Measurements from ENCODE around the gene EEF2K. TPM values are rescaled to one million over a fixed set of nuclear protein-coding genes. Genes with fewer than 3 reads are reported as not detected.

Gene EEF2K
- total and polyA plus RNA-seq, 2 donors, result 5.8 to 8.6 TPM

GRCh38 chr16:22250522-22250921 is 44.4 kb downstream of the EEF2K start:
- 99% methylated on average over 6 of the region's 6 CpGs for WGBS
- DNase-seq (ENCODE audit: low read depth in 6 of 9, low spot score in 9 of 9), result no peak
- H3K4me1 ChIP-seq (ENCODE audit: control insufficient read depth in 2 of 2, insufficient read depth in 2 of 2, low read length in 2 of 2), result no peaks in the 10 kb centered on the region

GRCh38 chr16:22252317-22252716 is 46.2 kb downstream of the EEF2K start:
- H3K4me1 ChIP-seq (ENCODE audit: control insufficient read depth in 2 of 2, insufficient read depth in 2 of 2, low read length in 2 of 2), result no peaks in the 10 kb centered on the region
- H3K9me3 ChIP-seq (ENCODE audit: control insufficient read depth in 2 of 2, insufficient read depth in 1 of 2, low read length in 1 of 2), result peaks cover 0 to 3% of the 10 kb centered on the region in 2 donors
- WGBS, result 97% methylated on average over 5 of the region's 5 CpGs
- no peak for DNase-seq (ENCODE audit: low read depth in 6 of 9, low spot score in 9 of 9)
- no peak overlapping the region for H3K4me3 ChIP-seq (ENCODE audit: low read length in 2 of 2)
- H3K27me3 ChIP-seq (ENCODE audit: control insufficient read depth in 2 of 2, insufficient read depth in 1 of 2, low read length in 1 of 2), result no peaks in the 10 kb centered on the region
- H3K36me3 ChIP-seq (ENCODE audit: control insufficient read depth in 2 of 2, insufficient read depth in 2 of 2, low read length in 1 of 2), result peaks cover 14 to 19% of the 10 kb centered on the region in 2 donors
- H3K27ac ChIP-seq (ENCODE audit: low read depth in 1 of 2, low read length in 1 of 2), result no peak overlapping the region

More at GRCh38 chr16:22250522-22250921, 44.4 kb downstream of the EEF2K start:
- Histone ChIP-seq H3K4me3 (ENCODE audit: low read length in 2 of 2) (no peak overlapping the region), H3K27me3 (ENCODE audit: control insufficient read depth in 2 of 2, insufficient read depth in 1 of 2, low read length in 1 of 2) (no peaks in the 10 kb centered on the region), H3K9me3 (ENCODE audit: control insufficient read depth in 2 of 2, insufficient read depth in 1 of 2, low read length in 1 of 2) (peaks cover 0 to 3% of the 10 kb centered on the region in 2 donors), H3K27ac (ENCODE audit: low read depth in 1 of 2, low read length in 1 of 2) (no peak overlapping the region), H3K36me3 (ENCODE audit: control insufficient read depth in 2 of 2, insufficient read depth in 2 of 2, low read length in 1 of 2) (peaks cover 6 to 11% of the 10 kb centered on the region in 2 donors)

- H3K27me3 ChIP-seq (ENCODE audit: control insufficient read depth in 2 of 2, insufficient read depth in 1 of 2, low read length in 1 of 2), result no peaks in the 10 kb centered on the region
- WGBS, result 99% methylated on average over 5 of the region's 5 CpGs
- H3K27ac ChIP-seq (ENCODE audit: low read depth in 1 of 2, low read length in 1 of 2), result no peak overlapping the region
- peaks cover 20 to 28% of the 10 kb centered on the region in 2 donors for H3K36me3 ChIP-seq (ENCODE audit: control insufficient read depth in 2 of 2, insufficient read depth in 2 of 2, low read length in 1 of 2)
- no peaks in the 10 kb centered on the region for H3K4me1 ChIP-seq (ENCODE audit: control insufficient read depth in 2 of 2, insufficient read depth in 2 of 2, low read length in 2 of 2)
- DNase-seq (ENCODE audit: low read depth in 6 of 9, low spot score in 9 of 9), result no peak
- H3K9me3 ChIP-seq (ENCODE audit: control insufficient read depth in 2 of 2, insufficient read depth in 1 of 2, low read length in 1 of 2), result peaks cover 0 to 3% of the 10 kb centered on the region in 2 donors
- no peak overlapping the region for H3K4me3 ChIP-seq (ENCODE audit: low read length in 2 of 2)
These were observed 47.2 kb downstream of the EEF2K start for GRCh38 chr16:22253272-22253671.

- no peaks in the 10 kb centered on the region for H3K4me1 ChIP-seq (ENCODE audit: control insufficient read depth in 2 of 2, insufficient read depth in 2 of 2, low read length in 2 of 2)
- H3K9me3 ChIP-seq (ENCODE audit: control insufficient read depth in 2 of 2, insufficient read depth in 1 of 2, low read length in 1 of 2), result peaks cover 3 to 7% of the 10 kb centered on the region in 2 donors
- H3K27me3 ChIP-seq (ENCODE audit: control insufficient read depth in 2 of 2, insufficient read depth in 1 of 2, low read length in 1 of 2), result no peaks in the 10 kb centered on the region
- peaks cover 25 to 36% of the 10 kb centered on the region in 2 donors for H3K36me3 ChIP-seq (ENCODE audit: control insufficient read depth in 2 of 2, insufficient read depth in 2 of 2, low read length in 1 of 2)
- H3K4me3 ChIP-seq (ENCODE audit: low read length in 2 of 2), result no peak overlapping the region
- WGBS, result 96% methylated on average over 1 of the region's 1 CpG
- no peak for DNase-seq (ENCODE audit: low read depth in 6 of 9, low spot score in 9 of 9)
- no peak overlapping the region for H3K27ac ChIP-seq (ENCODE audit: low read depth in 1 of 2, low read length in 1 of 2)
These were observed 49.3 kb downstream of the EEF2K start for GRCh38 chr16:22255335-22255734.

GRCh38 chr16:22257440-22257839 is 51.4 kb downstream of the EEF2K start:
- H3K4me3 ChIP-seq (ENCODE audit: low read length in 2 of 2), result no peak overlapping the region
- peaks cover 3 to 10% of the 10 kb centered on the region in 2 donors for H3K9me3 ChIP-seq (ENCODE audit: control insufficient read depth in 2 of 2, insufficient read depth in 1 of 2, low read length in 1 of 2)
- H3K36me3 ChIP-seq (ENCODE audit: control insufficient read depth in 2 of 2, insufficient read depth in 2 of 2, low read length in 1 of 2), result peaks cover 29 to 41% of the 10 kb centered on the region in 2 donors
- H3K4me1 ChIP-seq (ENCODE audit: control insufficient read depth in 2 of 2, insufficient read depth in 2 of 2, low read length in 2 of 2), result no peaks in the 10 kb centered on the region
- no peak for DNase-seq (ENCODE audit: low read depth in 6 of 9, low spot score in 9 of 9)
- H3K27me3 ChIP-seq (ENCODE audit: control insufficient read depth in 2 of 2, insufficient read depth in 1 of 2, low read length in 1 of 2), result no peaks in the 10 kb centered on the region
- H3K27ac ChIP-seq (ENCODE audit: low read depth in 1 of 2, low read length in 1 of 2), result no peak overlapping the region
- 98% methylated on average over 13 of the region's 13 CpGs for WGBS

- Histone ChIP-seq H3K27me3 (ENCODE audit: control insufficient read depth in 2 of 2, insufficient read depth in 1 of 2, low read length in 1 of 2) (no peaks in the 10 kb centered on the region), H3K4me3 (ENCODE audit: low read length in 2 of 2) (no peak overlapping the region), H3K9me3 (ENCODE audit: control insufficient read depth in 2 of 2, insufficient read depth in 1 of 2, low read length in 1 of 2) (peaks cover 0 to 10% of the 10 kb centered on the region in 2 donors), H3K4me1 (ENCODE audit: control insufficient read depth in 2 of 2, insufficient read depth in 2 of 2, low read length in 2 of 2) (peaks cover 2 to 4% of the 10 kb centered on the region in 2 donors), H3K27ac (ENCODE audit: low read depth in 1 of 2, low read length in 1 of 2) (no peak overlapping the region), H3K36me3 (ENCODE audit: control insufficient read depth in 2 of 2, insufficient read depth in 2 of 2, low read length in 1 of 2) (peaks cover 23 to 30% of the 10 kb centered on the region in 2 donors)
- DNase-seq (ENCODE audit: low read depth in 6 of 9, low spot score in 9 of 9), result no peak
- 96% methylated on average over 3 of the region's 3 CpGs for WGBS
These were observed 54.4 kb downstream of the EEF2K start for GRCh38 chr16:22260490-22260889.

- Histone ChIP-seq H3K27me3 (ENCODE audit: control insufficient read depth in 2 of 2, insufficient read depth in 1 of 2, low read length in 1 of 2) (no peaks in the 10 kb centered on the region), H3K27ac (ENCODE audit: low read depth in 1 of 2, low read length in 1 of 2) (no peak overlapping the region), H3K9me3 (ENCODE audit: control insufficient read depth in 2 of 2, insufficient read depth in 1 of 2, low read length in 1 of 2) (peaks cover 0 to 10% of the 10 kb centered on the region in 2 donors), H3K4me1 (ENCODE audit: control insufficient read depth in 2 of 2, insufficient read depth in 2 of 2, low read length in 2 of 2) (peaks cover 2 to 4% of the 10 kb centered on the region in 2 donors), H3K4me3 (ENCODE audit: low read length in 2 of 2) (no peak overlapping the region), H3K36me3 (ENCODE audit: control insufficient read depth in 2 of 2, insufficient read depth in 2 of 2, low read length in 1 of 2) (peaks cover 20 to 21% of the 10 kb centered on the region in 2 donors)
- no peak for DNase-seq (ENCODE audit: low read depth in 6 of 9, low spot score in 9 of 9)
- 93% methylated on average over 4 of the region's 4 CpGs for WGBS
These were observed 56.4 kb downstream of the EEF2K start for GRCh38 chr16:22262460-22262859.

GRCh38 chr16:22264786-22265185 is 58.7 kb downstream of the EEF2K start:
- H3K9me3 ChIP-seq (ENCODE audit: control insufficient read depth in 2 of 2, insufficient read depth in 1 of 2, low read length in 1 of 2), result peaks cover 0 to 8% of the 10 kb centered on the region in 2 donors
- peak in 3 of 9 donors; percentile 4 to 32 (median 4) for DNase-seq (ENCODE audit: low read depth in 6 of 9, low spot score in 9 of 9)
- no peaks in the 10 kb centered on the region for H3K27me3 ChIP-seq (ENCODE audit: control insufficient read depth in 2 of 2, insufficient read depth in 1 of 2, low read length in 1 of 2)
- peaks cover 13 to 14% of the 10 kb centered on the region in 2 donors for H3K36me3 ChIP-seq (ENCODE audit: control insufficient read depth in 2 of 2, insufficient read depth in 2 of 2, low read length in 1 of 2)
- no peak overlapping the region for H3K27ac ChIP-seq (ENCODE audit: low read depth in 1 of 2, low read length in 1 of 2)
- WGBS, result 96% methylated on average over 7 of the region's 7 CpGs
- no peak overlapping the region for H3K4me3 ChIP-seq (ENCODE audit: low read length in 2 of 2)
- peaks cover 2 to 4% of the 10 kb centered on the region in 2 donors for H3K4me1 ChIP-seq (ENCODE audit: control insufficient read depth in 2 of 2, insufficient read depth in 2 of 2, low read length in 2 of 2)

- Histone ChIP-seq H3K9me3 (ENCODE audit: control insufficient read depth in 2 of 2, insufficient read depth in 1 of 2, low read length in 1 of 2) (peaks cover 0 to 3% of the 10 kb centered on the region in 2 donors), H3K36me3 (ENCODE audit: control insufficient read depth in 2 of 2, insufficient read depth in 2 of 2, low read length in 1 of 2) (peaks cover 8 to 11% of the 10 kb centered on the region in 2 donors), H3K4me3 (ENCODE audit: low read length in 2 of 2) (no peak overlapping the region), H3K27me3 (ENCODE audit: control insufficient read depth in 2 of 2, insufficient read depth in 1 of 2, low read length in 1 of 2) (no peaks in the 10 kb centered on the region), H3K4me1 (ENCODE audit: control insufficient read depth in 2 of 2, insufficient read depth in 2 of 2, low read length in 2 of 2) (peaks cover 2 to 4% of the 10 kb centered on the region in 2 donors), H3K27ac (ENCODE audit: low read depth in 1 of 2, low read length in 1 of 2) (no peak overlapping the region)
- no peak for DNase-seq (ENCODE audit: low read depth in 6 of 9, low spot score in 9 of 9)
- WGBS, result 96% methylated on average over 5 of the region's 5 CpGs
These were observed 59.3 kb downstream of the EEF2K start for GRCh38 chr16:22265351-22265750.
